AG09309 (cell line): ENCODE data around the gene AUH.

Experiments used
- DNase-seq: peaks from one replicate; pipeline ENCODE4 v3.0.0-alpha.2; 2010; ENCODE audit warnings: low read depth
- H3K4me3 ChIP-seq: 2 replicates; pipeline ENCODE4 v1.5.1; 2011; ENCODE audit warnings: mild to moderate bottlenecking, low read depth, low read length, moderate library complexity; ENCODE audit not compliant: control insufficient read depth
- TF ChIP-seq, protein P1 (sequence below): IDR thresholded peaks from 2 replicates; pipeline ENCODE4 v1.5.1; 2011; ENCODE audit warnings: mild to moderate bottlenecking, low read depth, low read length, inconsistent platforms; ENCODE audit not compliant: insufficient read depth, control insufficient read depth; ENCODE audit errors: missing control alignments

AUH gene

DNA sequence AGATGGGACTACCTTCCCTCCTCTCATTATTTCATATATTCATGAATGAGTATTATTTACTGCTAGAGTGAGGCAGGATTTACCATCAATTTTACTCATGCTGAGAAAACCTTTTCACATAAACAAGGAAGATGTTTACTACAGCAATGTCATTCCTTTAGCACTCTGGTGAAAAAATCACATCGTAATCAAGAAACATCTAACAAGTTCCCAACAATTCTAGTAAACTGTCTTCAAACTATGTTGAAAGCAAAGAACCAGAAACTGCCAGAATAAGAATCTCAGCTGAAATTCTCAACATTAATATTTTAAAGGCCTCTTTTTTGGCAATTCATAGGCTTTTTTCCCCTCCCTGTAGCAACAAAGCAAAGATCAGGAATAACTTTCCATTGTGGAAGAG lies 28.2 kb downstream of the AUH start:
- TF ChIP-seq, protein P1, sequence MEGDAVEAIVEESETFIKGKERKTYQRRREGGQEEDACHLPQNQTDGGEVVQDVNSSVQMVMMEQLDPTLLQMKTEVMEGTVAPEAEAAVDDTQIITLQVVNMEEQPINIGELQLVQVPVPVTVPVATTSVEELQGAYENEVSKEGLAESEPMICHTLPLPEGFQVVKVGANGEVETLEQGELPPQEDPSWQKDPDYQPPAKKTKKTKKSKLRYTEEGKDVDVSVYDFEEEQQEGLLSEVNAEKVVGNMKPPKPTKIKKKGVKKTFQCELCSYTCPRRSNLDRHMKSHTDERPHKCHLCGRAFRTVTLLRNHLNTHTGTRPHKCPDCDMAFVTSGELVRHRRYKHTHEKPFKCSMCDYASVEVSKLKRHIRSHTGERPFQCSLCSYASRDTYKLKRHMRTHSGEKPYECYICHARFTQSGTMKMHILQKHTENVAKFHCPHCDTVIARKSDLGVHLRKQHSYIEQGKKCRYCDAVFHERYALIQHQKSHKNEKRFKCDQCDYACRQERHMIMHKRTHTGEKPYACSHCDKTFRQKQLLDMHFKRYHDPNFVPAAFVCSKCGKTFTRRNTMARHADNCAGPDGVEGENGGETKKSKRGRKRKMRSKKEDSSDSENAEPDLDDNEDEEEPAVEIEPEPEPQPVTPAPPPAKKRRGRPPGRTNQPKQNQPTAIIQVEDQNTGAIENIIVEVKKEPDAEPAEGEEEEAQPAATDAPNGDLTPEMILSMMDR = no peak
- H3K4me3 ChIP-seq = no peak overlapping the region
- DNase-seq = no peak

DNA sequence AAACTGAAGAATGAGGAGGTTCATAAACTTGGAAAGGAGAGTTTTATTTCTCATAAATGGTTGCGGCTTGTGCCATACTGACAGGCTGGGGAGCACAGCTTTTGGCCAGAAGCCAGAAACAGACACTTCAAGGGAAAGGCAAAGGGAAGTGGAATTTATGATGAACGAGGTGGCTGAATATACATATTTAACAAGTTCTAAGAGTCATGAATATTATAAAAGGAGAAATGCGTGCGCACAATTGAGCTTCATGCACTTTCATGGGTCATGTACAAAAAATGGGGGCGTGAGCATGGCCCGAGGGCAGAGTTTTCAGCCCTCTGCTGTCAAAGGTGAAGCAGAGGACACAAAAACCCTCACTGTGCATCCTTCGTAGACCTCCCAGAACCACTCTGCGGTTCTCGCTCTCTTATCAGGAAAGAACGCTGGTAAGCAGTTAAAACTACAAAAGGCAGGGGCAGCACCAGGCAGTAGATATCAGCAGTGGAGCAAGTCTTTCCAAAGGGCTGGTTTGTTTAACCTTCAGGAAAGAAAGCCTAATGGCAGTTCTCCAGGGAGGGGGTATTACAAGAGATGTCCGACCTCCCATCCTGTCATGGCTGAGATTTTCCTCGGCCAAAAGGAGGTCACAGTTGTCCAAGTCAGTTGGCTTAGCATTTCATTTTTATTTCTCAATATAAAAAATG lies 29.0 kb downstream of the AUH start:
- no peak for DNase-seq
- TF ChIP-seq, protein P1 = no peak
- no peak overlapping the region for H3K4me3 ChIP-seq

DNA sequence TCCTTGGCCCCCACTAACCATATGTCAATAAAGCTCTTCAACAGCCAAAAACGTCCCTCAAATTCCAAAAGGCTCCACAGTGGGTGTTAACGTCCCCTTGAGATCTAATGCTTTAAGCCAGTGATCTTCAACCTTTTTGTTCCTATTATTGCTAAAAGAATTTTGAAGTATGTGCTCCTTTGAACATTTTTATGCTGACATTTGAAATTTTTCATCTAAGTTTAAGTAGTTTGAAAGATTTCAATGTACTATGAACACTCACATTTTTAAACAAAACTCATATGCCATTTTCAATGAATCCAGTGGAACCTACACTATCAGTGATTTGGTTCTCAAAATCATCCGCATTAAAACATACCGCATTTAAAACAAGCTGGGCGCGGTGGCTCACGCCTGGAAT lies 29.9 kb downstream of the AUH start:
- no peak overlapping the region for H3K4me3 ChIP-seq
- no peak for DNase-seq
- TF ChIP-seq, protein P1 = no peak

DNA sequence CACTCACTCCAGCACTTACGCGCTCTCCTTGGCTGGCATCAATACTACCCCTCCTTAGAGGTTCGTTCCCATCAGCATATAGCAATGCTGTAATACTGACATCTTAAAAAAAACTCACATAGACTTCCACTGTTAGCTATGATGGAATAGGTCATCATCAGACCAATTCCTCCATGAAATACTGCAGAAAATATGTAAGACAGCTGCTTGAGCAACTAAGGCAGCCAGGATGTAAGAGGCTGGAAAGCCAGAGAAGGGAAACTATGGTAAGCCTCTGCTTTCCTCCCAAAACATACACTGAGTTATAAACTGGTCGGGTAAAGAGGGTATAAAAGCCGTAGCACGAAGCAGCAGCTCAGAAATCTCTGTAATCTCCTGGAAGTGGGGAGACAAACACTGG lies 33.5 kb downstream of the AUH start:
- TF ChIP-seq, protein P1 = no peak
- H3K4me3 ChIP-seq = no peak overlapping the region
- no peak for DNase-seq

DNA sequence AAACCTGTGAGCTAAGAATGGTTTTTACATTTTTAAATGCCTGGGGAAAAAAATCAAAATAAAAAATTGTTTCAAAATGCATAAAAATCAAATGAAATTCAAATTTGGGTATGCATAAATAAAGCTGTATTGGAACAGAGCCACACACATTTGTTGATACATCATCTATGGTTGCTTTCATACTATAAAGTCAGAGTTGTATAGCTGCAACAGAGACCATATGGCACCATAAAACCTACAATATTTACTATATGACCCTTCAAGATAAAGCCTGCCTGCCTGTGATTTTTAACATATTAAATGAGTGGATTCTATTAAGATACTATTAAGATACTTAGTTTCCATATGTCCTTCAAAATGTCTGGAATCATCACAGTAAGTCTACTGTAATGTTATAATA lies 40.0 kb downstream of the AUH start:
- TF ChIP-seq, protein P1 = no peak

DNA sequence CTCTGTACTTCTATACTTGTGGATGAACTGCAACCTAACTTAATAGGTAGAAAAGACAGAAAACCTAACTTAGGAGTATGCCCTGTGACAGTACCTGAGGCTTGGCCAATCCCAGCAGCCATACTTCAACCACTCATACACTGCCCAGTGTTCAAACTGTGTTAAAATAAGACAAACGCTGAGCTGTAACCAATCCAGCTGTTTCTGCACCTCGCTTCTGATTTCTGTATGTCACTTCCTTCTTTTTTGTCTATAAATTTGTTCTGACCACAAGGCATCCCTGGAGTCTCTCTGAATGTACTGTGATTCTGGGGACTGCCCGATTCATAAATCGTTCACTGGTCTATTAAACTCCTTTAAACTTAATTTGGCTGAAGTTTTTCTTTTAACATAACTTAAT lies 41.4 kb downstream of the AUH start:
- no peak overlapping the region for H3K4me3 ChIP-seq
- DNase-seq = no peak
- TF ChIP-seq, protein P1 = no peak

More for the DNA sequence above, 40.0 kb downstream of the AUH start:
- DNase-seq = no peak
- H3K4me3 ChIP-seq = no peak overlapping the region

DNA sequence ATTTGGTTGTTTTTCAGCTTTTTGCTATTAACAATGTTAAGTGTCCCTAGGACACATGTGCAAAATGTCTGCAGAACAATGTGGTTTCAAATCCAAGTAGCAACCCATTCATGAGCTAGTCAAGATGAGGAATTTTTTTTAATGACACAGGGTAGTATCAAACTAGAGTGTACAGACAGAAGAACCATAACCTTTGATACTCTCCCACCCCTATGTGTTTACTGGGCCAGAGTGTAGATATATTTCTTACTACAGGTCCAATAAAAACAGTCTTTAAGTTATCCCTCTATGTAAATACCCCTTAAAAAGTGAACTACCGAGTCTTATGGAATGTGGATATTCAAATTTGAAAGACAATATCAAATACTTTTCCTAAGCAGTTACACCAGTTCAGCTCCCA lies 45.6 kb downstream of the AUH start:
- TF ChIP-seq, protein P1 = no peak
- no peak overlapping the region for H3K4me3 ChIP-seq
- no peak for DNase-seq
